CD14-positive monocyte (primary cell): Measurements from ENCODE around the gene TLX3. TPM values are rescaled to one million over a fixed set of nuclear protein-coding genes. Genes with fewer than 3 reads are reported as not detected.
A peak's percentile ranks its signal among the peaks of the same experiment; 100 is the strongest.

Experiments
- DNase-seq, 3 donors: peaks; one replicate each; pipeline ENCODE4 v3.0.0-alpha.2; 2011 to 2022
- H2AFZ ChIP-seq: 2 replicates; pipeline ENCODE4 v1.6.0; 2012; ENCODE audit warnings: mild to moderate bottlenecking, low read depth, low read length, inconsistent platforms; ENCODE audit not compliant: insufficient read depth, poor library complexity, severe bottlenecking
- H3K27ac ChIP-seq, 2 donors: 1 replicate in 1 of 2; 2 replicates in 1 of 2; pipeline ENCODE4 v1.5.1; 2012 to 2013; ENCODE audit warnings: low read length in 2 of 2, control low read depth in 1 of 2, inconsistent platforms in 1 of 2, low read depth in 1 of 2, mild to moderate bottlenecking in 1 of 2
- H3K27me3 ChIP-seq, 2 donors: one replicate each; pipeline versions ENCODE4 v1.6.0 to v1.6.1; 2011 to 2013; ENCODE audit warnings: low read length in 2 of 2; ENCODE audit not compliant: control insufficient read depth in 2 of 2, insufficient read depth in 2 of 2
- H3K36me3 ChIP-seq, 2 donors: replicated peaks in 1 of 2; 1 replicate in 1 of 2; 2 replicates in 1 of 2; pipeline versions ENCODE4 v1.5.1 to v1.6.1; 2012 to 2013; ENCODE audit warnings: low read length in 2 of 2, control low read depth in 1 of 2, inconsistent platforms in 1 of 2, mild to moderate bottlenecking in 1 of 2; ENCODE audit not compliant: insufficient read depth in 2 of 2, control insufficient read depth in 1 of 2
- H3K4me1 ChIP-seq, 2 donors: 1 replicate in 1 of 2; 2 replicates in 1 of 2; pipeline versions ENCODE4 v1.5.1 to v1.6.1; 2012 to 2013; ENCODE audit warnings: low read length in 2 of 2, control low read depth in 1 of 2, inconsistent platforms in 1 of 2, mild to moderate bottlenecking in 1 of 2, moderate library complexity in 1 of 2; ENCODE audit not compliant: insufficient read depth in 2 of 2, control insufficient read depth in 1 of 2
- H3K4me2 ChIP-seq: replicated peaks from 2 replicates; pipeline ENCODE3; 2012; ENCODE audit warnings: low read length, moderate library complexity, mild to moderate bottlenecking; ENCODE audit not compliant: poor library complexity, severe bottlenecking; ENCODE audit errors: extremely low read depth
- H3K4me3 ChIP-seq, 3 experiments: fragments of 200-600 bp in 1 of 3; sonication (generic) in 1 of 3; replicated peaks in 1 of 3; 1 replicate in 2 of 3; 2 replicates in 1 of 3; pipeline ENCODE4 v1.5.1; 2011 to 2013; ENCODE audit warnings: low read length in 3 of 3, mild to moderate bottlenecking in 3 of 3, control low read depth in 2 of 3, low read depth in 2 of 3, inconsistent platforms in 1 of 3, moderate library complexity in 1 of 3
- H3K79me2 ChIP-seq: 2 replicates; pipeline ENCODE4 v1.6.0; 2012; ENCODE audit warnings: mild to moderate bottlenecking, control low read depth, inconsistent platforms, low read length, moderate library complexity; ENCODE audit not compliant: insufficient read depth
- H3K9ac ChIP-seq: 2 replicates; pipeline ENCODE4 v1.6.0; 2017; ENCODE audit warnings: low read length, mild to moderate bottlenecking; ENCODE audit not compliant: insufficient read depth, poor library complexity, severe bottlenecking
- H3K9me3 ChIP-seq, 2 donors: replicated peaks in 1 of 2; 1 replicate in 1 of 2; 2 replicates in 1 of 2; pipeline versions ENCODE4 v1.5.1 to v1.6.1; 2012 to 2013; ENCODE audit warnings: low read length in 2 of 2, control low read depth in 1 of 2; ENCODE audit not compliant: control insufficient read depth in 1 of 2, insufficient read depth in 1 of 2
- H4K20me1 ChIP-seq: 2 replicates; pipeline ENCODE4 v1.6.0; 2012; ENCODE audit warnings: mild to moderate bottlenecking, low read length, control low read depth, moderate library complexity; ENCODE audit not compliant: insufficient read depth
- H3K27ac Mint-ChIP-seq, 7 donors: one replicate each; pipeline ENCODE4 v1.8.0; 2020; ENCODE audit warnings: mild to moderate bottlenecking in 7 of 7, mixed read lengths in 7 of 7, moderate library complexity in 6 of 7, inconsistent platforms in 2 of 7
- H3K27me3 Mint-ChIP-seq, 3 donors: one replicate each; pipeline ENCODE4 v1.8.0; 2021 to 2022; ENCODE audit warnings: low read depth in 3 of 3, mild to moderate bottlenecking in 3 of 3, mixed read lengths in 3 of 3, moderate library complexity in 3 of 3, inconsistent platforms in 1 of 3
- H3K36me3 Mint-ChIP-seq, 2 donors: one replicate each; pipeline ENCODE4 v1.8.0; 2020; ENCODE audit warnings: mixed read lengths in 2 of 2, inconsistent platforms in 1 of 2, mild to moderate bottlenecking in 1 of 2
- H3K4me1 Mint-ChIP-seq: one replicate; pipeline ENCODE4 v1.8.0; 2020; ENCODE audit warnings: mild to moderate bottlenecking, mixed read lengths
- H3K4me3 Mint-ChIP-seq, 2 donors: one replicate each; pipeline ENCODE4 v1.8.0; 2020; ENCODE audit warnings: mild to moderate bottlenecking in 2 of 2, mixed read lengths in 2 of 2, moderate library complexity in 1 of 2
- H3K9me3 Mint-ChIP-seq, 7 donors: one replicate each; pipeline ENCODE4 v1.8.0; 2020 to 2022; ENCODE audit warnings: mixed read lengths in 7 of 7, mild to moderate bottlenecking in 6 of 7, moderate library complexity in 6 of 7, inconsistent platforms in 2 of 7
- CTCF ChIP-seq: fragments of 200-600 bp; IDR thresholded peaks from one replicate; pipeline ENCODE4 v1.8.0; 2022; ENCODE audit warnings: antibody characterized with exemption, mild to moderate bottlenecking
- WGBS: methylation state at CpG from one replicate; pipeline ENCODE4 v1.1.5; 2013; ENCODE audit warnings: missing lambda C conversion rate; ENCODE audit not compliant: insufficient coverage; 5-methylcytosine and 5-hydroxymethylcytosine counted together
- intact Hi-C, 2 donors: fragments of 100-400 bp; cut with micrococcal nuclease; formaldehyde crosslinking; loops; one replicate each; pipeline versions ENCODE4 v1.15.0 to v1.15.1; 2023
- polyA plus RNA-seq, 3 donors: library from polyadenylated mRNA; depleted of rRNA in 1 of 3; unstranded in 2 of 3; stranded (reverse) in 1 of 3; fragments of 300-500 nt in 2 of 3; fragments of >200 nt in 1 of 3; fragmentation: Illumina TruSeq in 2 of 3; gene quantifications; 1 replicate in 2 of 3; 2 replicates in 1 of 3; pipeline ENCODE4 v1.2.3, GENCODE V29; 2012 to 2021

Gene TLX3
- polyA plus RNA-seq, 3 donors = not detected

- H3K36me3 Mint-ChIP-seq = no peaks in the 10 kb centered on the region
- no peak for DNase-seq
- Histone ChIP-seq H3K4me3 (no peak overlapping the region), H3K27me3 (no peaks in the 10 kb centered on the region), H3K4me2 (no peak overlapping the region), H4K20me1 (no peaks in the 10 kb centered on the region), H3K36me3 (no peaks in the 10 kb centered on the region), H3K4me1 (no peaks in the 10 kb centered on the region), H3K27ac (no peak overlapping the region), H3K79me2 (no peaks in the 10 kb centered on the region), H3K9me3 (no peaks in the 10 kb centered on the region), H2AFZ (no peak overlapping the region), H3K9ac (no peak overlapping the region)
- no peak for TF ChIP-seq CTCF
- H3K4me3 Mint-ChIP-seq = no peak overlapping the region
- no peak overlapping the region for H3K27ac Mint-ChIP-seq
- 88% methylated on average over 4 of the region's 4 CpGs for WGBS
- peaks cover 0 to 1% (median 0%) of the 10 kb centered on the region in 7 donors for H3K9me3 Mint-ChIP-seq
- intact Hi-C loops = no loop called here
- H3K27me3 Mint-ChIP-seq = peaks cover 0 to 5% (median 5%) of the 10 kb centered on the region in 3 donors
- no peaks in the 10 kb centered on the region for H3K4me1 Mint-ChIP-seq
Observed at GRCh38 chr5:171291371-171291770, 17.7 kb upstream of the TLX3 start.

DNA sequence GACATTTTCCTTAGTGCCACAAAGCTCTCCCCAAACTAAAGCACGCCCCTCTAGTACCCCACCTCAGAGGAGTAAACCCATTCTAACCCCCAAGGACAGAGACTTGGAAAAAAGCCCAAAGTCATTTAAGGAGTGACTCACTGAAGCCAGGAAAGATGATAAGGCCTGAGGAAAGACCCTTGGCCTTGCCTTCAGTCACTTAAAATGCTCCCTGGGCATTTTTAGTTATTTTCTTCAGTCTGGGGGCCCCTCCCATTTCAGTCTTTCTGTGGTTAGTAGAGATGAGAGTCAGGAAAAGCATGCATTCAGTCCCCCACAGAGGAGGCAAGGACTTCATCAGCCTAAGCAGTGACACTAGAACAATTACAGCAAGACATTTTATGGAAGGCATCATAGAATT is 13.7 kb upstream of the TLX3 start:
- Mint-ChIP-seq H3K27me3 (peaks cover 0 to 5% (median 3%) of the 10 kb centered on the region in 3 donors), H3K27ac (peak overlapping the region in 1 of 7 donors; percentile 11)
- TF ChIP-seq CTCF = no peak

More for the DNA sequence above, 13.7 kb upstream of the TLX3 start:
- Mint-ChIP-seq H3K4me3 (no peak overlapping the region), H3K4me1 (no peaks in the 10 kb centered on the region), H3K9me3 (no peaks in the 10 kb centered on the region), H3K36me3 (no peaks in the 10 kb centered on the region)
- no CpG with 5 or more reads among the region's 1 CpG for WGBS
- Histone ChIP-seq H3K4me3 (no peak overlapping the region), H3K27ac (no peak overlapping the region), H3K4me2 (no peak overlapping the region), H4K20me1 (no peaks in the 10 kb centered on the region), H3K36me3 (no peaks in the 10 kb centered on the region), H3K79me2 (no peaks in the 10 kb centered on the region), H2AFZ (no peak overlapping the region), H3K4me1 (no peaks in the 10 kb centered on the region), H3K9me3 (no peaks in the 10 kb centered on the region), H3K27me3 (no peaks in the 10 kb centered on the region), H3K9ac (no peak overlapping the region)
- intact Hi-C loops = no loop called here
- no peak for DNase-seq
